HEK293T (cell line): ENCODE data around the gene VIM.

Source experiments
- BHLHE40 ChIP-seq: fragments of 450-650 bp; IDR thresholded peaks from 2 replicates; pipeline ENCODE4 v1.6.1; 2016; ENCODE audit warnings: mild to moderate bottlenecking, moderate library complexity, borderline replicate concordance
- ELF4 ChIP-seq: fragments of 450-650 bp; IDR thresholded peaks from 2 replicates; pipeline ENCODE4 v1.6.1; 2017; ENCODE audit warnings: antibody characterized with exemption
- SP1 ChIP-seq: fragments of 450-650 bp; IDR thresholded peaks from 2 replicates; pipeline ENCODE4 v1.6.1; 2017

DNA sequence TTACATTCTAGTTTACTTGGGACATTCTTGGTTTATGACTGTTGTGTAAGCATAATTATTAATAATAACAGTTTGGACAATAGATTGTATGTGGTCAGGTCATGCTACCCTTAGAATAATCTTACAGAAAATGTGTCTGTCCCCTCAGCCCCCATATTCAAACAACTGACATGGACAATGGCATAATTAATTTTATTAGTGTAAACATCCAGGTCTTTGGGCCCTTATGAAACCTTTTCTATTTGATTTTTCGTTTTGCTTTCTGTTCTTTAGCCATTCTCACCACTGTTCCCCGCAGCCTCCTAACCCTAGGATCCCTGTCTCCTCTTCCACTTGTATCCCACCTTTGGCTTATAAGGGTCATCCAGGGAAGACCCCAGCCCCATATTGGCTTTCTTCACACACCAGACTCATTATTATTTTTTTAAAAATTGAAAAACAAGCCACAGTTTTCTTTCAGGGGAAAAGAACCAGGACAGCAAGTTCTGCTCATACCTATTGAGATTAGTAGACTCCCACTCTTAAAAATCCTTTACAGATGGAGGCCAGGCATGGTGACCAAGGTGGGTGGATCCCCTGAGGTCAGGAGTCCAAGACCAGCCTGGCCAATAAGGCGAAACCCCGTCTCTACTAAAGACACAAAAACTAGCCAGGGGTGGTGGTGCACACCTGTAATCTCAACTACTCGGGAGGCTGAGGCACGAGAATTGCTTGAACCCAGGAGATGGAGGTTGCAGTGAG is 11.5 kb downstream of the VIM start:
- TF ChIP-seq BHLHE40 (no peak), SP1 (no peak), ELF4 (no peak)
